ENCODE data around the gene PAGR1.
"Not testable (repeated sequence)": the region's sequence is repeated elsewhere in the genome, so short reads cannot be mapped to it uniquely, and the experiment has no call there.

PAGR1 gene

GRCh38 chr16:29818082-29818481 lies 2.1 kb downstream of the PAGR1 start:
- no peak overlapping the region for H3K4me3 ChIP-seq (ENCODE audit: low read length)
- H3K36me3 ChIP-seq (ENCODE audit: insufficient read depth, low read length), result peaks cover 8% of the 10 kb centered on the region
- no peak overlapping the region for H3K9ac ChIP-seq (ENCODE audit: low read depth, low read length)
- no peak overlapping the region for H3K4me2 ChIP-seq (ENCODE audit: low read length)
- no peaks in the 10 kb centered on the region for H3K27me3 ChIP-seq (ENCODE audit: control insufficient read depth, insufficient read depth, low read length)
- peaks cover 47% of the 10 kb centered on the region for H3K4me1 ChIP-seq (ENCODE audit: control insufficient read depth, insufficient read depth, low read length)
- H3K9me3 ChIP-seq (replicated peaks; ENCODE audit: low read length), result no peaks in the 10 kb centered on the region

- peak overlapping the region; percentile 87 for H3K4me2 ChIP-seq (ENCODE audit: low read length)
- peak overlapping the region; percentile 81 for H3K4me3 ChIP-seq (ENCODE audit: low read length)
- H3K9ac ChIP-seq (ENCODE audit: low read depth, low read length), result peak overlapping the region; percentile 83
- no peaks in the 10 kb centered on the region for H3K9me3 ChIP-seq (replicated peaks; ENCODE audit: low read length)
- H3K27me3 ChIP-seq (ENCODE audit: control insufficient read depth, insufficient read depth, low read length), result no peaks in the 10 kb centered on the region
- H3K36me3 ChIP-seq (ENCODE audit: insufficient read depth, low read length), result peaks cover 8% of the 10 kb centered on the region
- H3K4me1 ChIP-seq (ENCODE audit: control insufficient read depth, insufficient read depth, low read length), result peaks cover 61% of the 10 kb centered on the region
These were observed 3.6 kb downstream of the PAGR1 start for GRCh38 chr16:29819506-29819905.

- Histone ChIP-seq H3K4me1 (ENCODE audit: control insufficient read depth, insufficient read depth, low read length) (peaks cover 64% of the 10 kb centered on the region), H3K4me2 (ENCODE audit: low read length) (peak within 1 kb of the TSS; percentile 87), H3K4me3 (ENCODE audit: low read length) (peak within 1 kb of the TSS; percentile 81), H3K27me3 (ENCODE audit: control insufficient read depth, insufficient read depth, low read length) (no peaks in the 10 kb centered on the region), H3K9me3 (replicated peaks; ENCODE audit: low read length) (no peaks in the 10 kb centered on the region), H3K9ac (ENCODE audit: low read depth, low read length) (peak within 1 kb of the TSS; percentile 83), H3K36me3 (ENCODE audit: insufficient read depth, low read length) (peaks cover 8% of the 10 kb centered on the region)
These were observed 4.3 kb downstream of the PAGR1 start, which contains the start of gene MVP for GRCh38 chr16:29820271-29820701. Gene MVP, plus strand, starts transcription at chr16:29820462. Its CDS starts 10,088 bp downstream, at chr16:29830550.

GRCh38 chr16:29820730-29821642 lies 5.0 kb downstream of the PAGR1 start:
- Histone ChIP-seq H3K4me3 (ENCODE audit: low read length) (peak overlapping the region; percentile 81), H3K36me3 (ENCODE audit: insufficient read depth, low read length) (peaks cover 8% of the 10 kb centered on the region), H3K4me2 (ENCODE audit: low read length) (peak overlapping the region; percentile 87), H3K9ac (ENCODE audit: low read depth, low read length) (peak overlapping the region; percentile 83), H3K4me1 (ENCODE audit: control insufficient read depth, insufficient read depth, low read length) (peaks cover 69% of the 10 kb centered on the region), H3K9me3 (replicated peaks; ENCODE audit: low read length) (no peaks in the 10 kb centered on the region), H3K27me3 (ENCODE audit: control insufficient read depth, insufficient read depth, low read length) (no peaks in the 10 kb centered on the region)

GRCh38 chr16:29821643-29822115 lies 5.7 kb downstream of the PAGR1 start:
- Histone ChIP-seq H3K4me1 (ENCODE audit: control insufficient read depth, insufficient read depth, low read length) (peaks cover 73% of the 10 kb centered on the region), H3K4me3 (ENCODE audit: low read length) (peak overlapping the region; percentile 81), H3K9me3 (replicated peaks; ENCODE audit: low read length) (no peaks in the 10 kb centered on the region), H3K9ac (ENCODE audit: low read depth, low read length) (peak overlapping the region; percentile 83), H3K4me2 (ENCODE audit: low read length) (peak overlapping the region; percentile 87), H3K36me3 (ENCODE audit: insufficient read depth, low read length) (peaks cover 8% of the 10 kb centered on the region), H3K27me3 (ENCODE audit: control insufficient read depth, insufficient read depth, low read length) (no peaks in the 10 kb centered on the region)

GRCh38 chr16:29824589-29825144 lies 8.7 kb downstream of the PAGR1 start:
- H3K9ac ChIP-seq (ENCODE audit: low read depth, low read length), result peak overlapping the region; percentile 22
- H3K4me1 ChIP-seq (ENCODE audit: control insufficient read depth, insufficient read depth, low read length), result peaks cover 66% of the 10 kb centered on the region
- H3K27me3 ChIP-seq (ENCODE audit: control insufficient read depth, insufficient read depth, low read length), result no peaks in the 10 kb centered on the region
- H3K4me2 ChIP-seq (ENCODE audit: low read length), result peak overlapping the region; percentile 74
- H3K4me3 ChIP-seq (ENCODE audit: low read length), result peak overlapping the region; percentile 33
- H3K36me3 ChIP-seq (ENCODE audit: insufficient read depth, low read length), result peaks cover 10% of the 10 kb centered on the region
- no peaks in the 10 kb centered on the region for H3K9me3 ChIP-seq (replicated peaks; ENCODE audit: low read length)

- H3K4me2 ChIP-seq (ENCODE audit: low read length), result peak overlapping the region; percentile 74
- peaks cover 61% of the 10 kb centered on the region for H3K4me1 ChIP-seq (ENCODE audit: control insufficient read depth, insufficient read depth, low read length)
- no peaks in the 10 kb centered on the region for H3K9me3 ChIP-seq (replicated peaks; ENCODE audit: low read length)
- H3K4me3 ChIP-seq (ENCODE audit: low read length), result peak overlapping the region; percentile 33
- peaks cover 16% of the 10 kb centered on the region for H3K36me3 ChIP-seq (ENCODE audit: insufficient read depth, low read length)
- H3K27me3 ChIP-seq (ENCODE audit: control insufficient read depth, insufficient read depth, low read length), result no peaks in the 10 kb centered on the region
- H3K9ac ChIP-seq (ENCODE audit: low read depth, low read length), result peak overlapping the region; percentile 22
These were observed 9.4 kb downstream of the PAGR1 start for GRCh38 chr16:29825145-29826044.

- H3K4me3 ChIP-seq (ENCODE audit: low read length), result no peak overlapping the region
- peak overlapping the region; percentile 74 for H3K4me2 ChIP-seq (ENCODE audit: low read length)
- H3K4me1 ChIP-seq (ENCODE audit: control insufficient read depth, insufficient read depth, low read length), result peaks cover 55% of the 10 kb centered on the region
- no peaks in the 10 kb centered on the region for H3K27me3 ChIP-seq (ENCODE audit: control insufficient read depth, insufficient read depth, low read length)
- no peaks in the 10 kb centered on the region for H3K9me3 ChIP-seq (replicated peaks; ENCODE audit: low read length)
- no peak overlapping the region for H3K9ac ChIP-seq (ENCODE audit: low read depth, low read length)
- peaks cover 25% of the 10 kb centered on the region for H3K36me3 ChIP-seq (ENCODE audit: insufficient read depth, low read length)
These were observed 10.4 kb downstream of the PAGR1 start for GRCh38 chr16:29826342-29826695.

- peaks cover 11% of the 10 kb centered on the region for H3K4me1 ChIP-seq (ENCODE audit: control insufficient read depth, insufficient read depth, low read length)
- peaks cover 59% of the 10 kb centered on the region for H3K36me3 ChIP-seq (ENCODE audit: insufficient read depth, low read length)
- no peaks in the 10 kb centered on the region for H3K9me3 ChIP-seq (replicated peaks; ENCODE audit: low read length)
- H3K4me2 ChIP-seq (ENCODE audit: low read length), result no peak overlapping the region
- no peaks in the 10 kb centered on the region for H3K27me3 ChIP-seq (ENCODE audit: control insufficient read depth, insufficient read depth, low read length)
- H3K9ac ChIP-seq (ENCODE audit: low read depth, low read length), result no peak overlapping the region
- H3K4me3 ChIP-seq (ENCODE audit: low read length), result no peak overlapping the region
These were observed 14.8 kb downstream of the PAGR1 start for GRCh38 chr16:29830774-29831173.

- H3K9me3 ChIP-seq (replicated peaks; ENCODE audit: low read length), result no peaks in the 10 kb centered on the region
- peaks cover 64% of the 10 kb centered on the region for H3K36me3 ChIP-seq (ENCODE audit: insufficient read depth, low read length)
- H3K9ac ChIP-seq (ENCODE audit: low read depth, low read length), result no peak overlapping the region
- H3K4me2 ChIP-seq (ENCODE audit: low read length), result no peak overlapping the region
- H3K4me3 ChIP-seq (ENCODE audit: low read length), result no peak overlapping the region
- peaks cover 5% of the 10 kb centered on the region for H3K4me1 ChIP-seq (ENCODE audit: control insufficient read depth, insufficient read depth, low read length)
- no peaks in the 10 kb centered on the region for H3K27me3 ChIP-seq (ENCODE audit: control insufficient read depth, insufficient read depth, low read length)
These were observed 15.5 kb downstream of the PAGR1 start for GRCh38 chr16:29831490-29831889.

- H3K9me3 ChIP-seq (replicated peaks; ENCODE audit: low read length); H3K4me1 ChIP-seq (ENCODE audit: control insufficient read depth, insufficient read depth, low read length); H3K4me2 ChIP-seq (ENCODE audit: low read length); H3K27me3 ChIP-seq (ENCODE audit: control insufficient read depth, insufficient read depth, low read length); H3K9ac ChIP-seq (ENCODE audit: low read depth, low read length); H3K4me3 ChIP-seq (ENCODE audit: low read length): not testable (repeated sequence)
- H3K36me3 ChIP-seq (ENCODE audit: insufficient read depth, low read length), result peaks cover 74% of the 10 kb centered on the region
These were observed 17.3 kb downstream of the PAGR1 start for GRCh38 chr16:29833219-29833618.
